Nephron progenitor cell (in vitro differentiated cells): ENCODE measurements around the gene SLC47A2.
"Not testable (repeated sequence)": the region's sequence is repeated elsewhere in the genome, so short reads cannot be mapped to it uniquely, and the experiment has no call there.

Source experiments
- DNase-seq: peaks from one replicate; pipeline ENCODE4 v3.0.0; 2021
- H3K27ac Mint-ChIP-seq: 2 replicates; pipeline ENCODE4 v1.8.0; 2021; ENCODE audit warnings: mild to moderate bottlenecking, moderate library complexity, mixed read lengths
- H3K27me3 Mint-ChIP-seq: 2 replicates; pipeline ENCODE4 v1.8.0; 2021; ENCODE audit warnings: mild to moderate bottlenecking, low read depth, mixed read lengths; ENCODE audit not compliant: poor library complexity
- H3K36me3 Mint-ChIP-seq: 2 replicates; pipeline ENCODE4 v1.8.0; 2021; ENCODE audit warnings: low read depth, mixed read lengths
- H3K4me1 Mint-ChIP-seq: 2 replicates; pipeline ENCODE4 v1.8.0; 2021; ENCODE audit warnings: mixed read lengths
- H3K4me3 Mint-ChIP-seq: 2 replicates; pipeline ENCODE4 v1.8.0; 2021; ENCODE audit warnings: mild to moderate bottlenecking, moderate library complexity, mixed read lengths
- H3K9me3 Mint-ChIP-seq: 2 replicates; pipeline ENCODE4 v1.8.0; 2021; ENCODE audit warnings: mild to moderate bottlenecking, moderate library complexity, mixed read lengths
- CTCF ChIP-seq: fragments of 200-600 bp; sonication (generic); IDR thresholded peaks from 2 replicates; pipeline ENCODE4 v1.5.0; 2021; ENCODE audit warnings: antibody characterized with exemption

SLC47A2 gene

GRCh38 chr17:19716108-19717030, at the start of gene SLC47A2:
Gene SLC47A2, minus strand, starts transcription at chr17:19716584. Its CDS starts 29 bp downstream, at chr17:19716555.
- DNase-seq: no peak
- no peak for TF ChIP-seq CTCF

GRCh38 chr17:19766016-19766415, 49.6 kb upstream of the SLC47A2 start:
- H3K27me3 Mint-ChIP-seq: peaks cover 12% of the 10 kb centered on the region

More at GRCh38 chr17:19716108-19717030, at the start of gene SLC47A2:
- H3K27ac Mint-ChIP-seq: no peak within 1 kb of the TSS
- peaks cover 8% of the 10 kb centered on the region for H3K27me3 Mint-ChIP-seq
- no peaks in the 10 kb centered on the region for H3K36me3 Mint-ChIP-seq
- H3K4me3 Mint-ChIP-seq: no peak within 1 kb of the TSS
- H3K4me1 Mint-ChIP-seq: peaks cover 46% of the 10 kb centered on the region
- H3K9me3 Mint-ChIP-seq: no peaks in the 10 kb centered on the region

GRCh38 chr17:19763991-19764390, 47.6 kb upstream of the SLC47A2 start:
- H3K27ac Mint-ChIP-seq: not testable (repeated sequence)
- H3K4me1 Mint-ChIP-seq: peaks cover 26% of the 10 kb centered on the region

More at GRCh38 chr17:19766016-19766415, 49.6 kb upstream of the SLC47A2 start:
- peaks cover 24% of the 10 kb centered on the region for H3K4me1 Mint-ChIP-seq
- no peak overlapping the region for H3K4me3 Mint-ChIP-seq
- H3K36me3 Mint-ChIP-seq: peaks cover 3% of the 10 kb centered on the region
- H3K27ac Mint-ChIP-seq: no peak overlapping the region
- no peak for TF ChIP-seq CTCF
- DNase-seq: no peak
- peaks cover under 1% of the 10 kb centered on the region for H3K9me3 Mint-ChIP-seq

GRCh38 chr17:19763416-19763815, 47.0 kb upstream of the SLC47A2 start:
- Mint-ChIP-seq H3K36me3 (no peaks in the 10 kb centered on the region), H3K4me3 (no peak overlapping the region), H3K4me1 (peaks cover 26% of the 10 kb centered on the region), H3K27me3 (peaks cover 18% of the 10 kb centered on the region), H3K27ac (no peak overlapping the region), H3K9me3 (peaks cover 5% of the 10 kb centered on the region)
- no peak for DNase-seq
- TF ChIP-seq CTCF: no peak

More at GRCh38 chr17:19763991-19764390, 47.6 kb upstream of the SLC47A2 start:
- H3K9me3 Mint-ChIP-seq, H3K4me3 Mint-ChIP-seq, H3K36me3 Mint-ChIP-seq, DNase-seq: not testable (repeated sequence)
- peaks cover 17% of the 10 kb centered on the region for H3K27me3 Mint-ChIP-seq

- H3K4me1 Mint-ChIP-seq: peaks cover 26% of the 10 kb centered on the region
- no peak overlapping the region for H3K4me3 Mint-ChIP-seq
- TF ChIP-seq CTCF: peak; percentile 71
- H3K9me3 Mint-ChIP-seq: peaks cover 5% of the 10 kb centered on the region
- no peak overlapping the region for H3K27ac Mint-ChIP-seq
- no peaks in the 10 kb centered on the region for H3K36me3 Mint-ChIP-seq
- peak; percentile 87 for DNase-seq
- H3K27me3 Mint-ChIP-seq: peaks cover 18% of the 10 kb centered on the region
Observed at GRCh38 chr17:19762515-19762961, 46.2 kb upstream of the SLC47A2 start.

- no peaks in the 10 kb centered on the region for H3K36me3 Mint-ChIP-seq
- H3K4me3 Mint-ChIP-seq: no peak overlapping the region
- peaks cover 5% of the 10 kb centered on the region for H3K9me3 Mint-ChIP-seq
- peaks cover 20% of the 10 kb centered on the region for H3K27me3 Mint-ChIP-seq
- peaks cover 26% of the 10 kb centered on the region for H3K4me1 Mint-ChIP-seq
- no peak for TF ChIP-seq CTCF
- H3K27ac Mint-ChIP-seq: no peak overlapping the region
- DNase-seq: no peak
Observed at GRCh38 chr17:19760746-19761145, 44.4 kb upstream of the SLC47A2 start.
